H7 (cell line): ENCODE measurements around the gene DNAJC13. TPM values are rescaled to one million over a fixed set of nuclear protein-coding genes. Genes with fewer than 3 reads are reported as not detected.

Source experiments
- DNase-seq: peaks from one replicate; pipeline ENCODE4 v3.0.0; 2012
- H3K27me3 ChIP-seq: 2 replicates; pipeline ENCODE4 v1.6.0; 2011; ENCODE audit warnings: mild to moderate bottlenecking, low read length; ENCODE audit not compliant: control insufficient read depth, insufficient read depth
- H3K36me3 ChIP-seq: replicated peaks from 2 replicates; pipeline ENCODE4 v1.5.1; 2011; ENCODE audit warnings: low read length; ENCODE audit not compliant: control insufficient read depth, insufficient read depth
- H3K4me3 ChIP-seq: 2 replicates; pipeline ENCODE4 v1.5.1; 2011; ENCODE audit warnings: low read depth, mild to moderate bottlenecking, control low read depth, low read length, moderate library complexity; ENCODE audit not compliant: insufficient read depth
- total RNA-seq: library from RNA; depleted of rRNA; stranded (reverse); fragments of >200 nt; shearing (Covaris generic); gene quantifications from 2 replicates; pipeline ENCODE4 v1.2.3, GENCODE V29; 2014

The DNAJC13 gene
- total RNA-seq, 1 experiment from 2014 or later: 17.1 TPM

GRCh38 chr3:132536442-132537153 lies 119.3 kb downstream of the DNAJC13 start:
- no peak for DNase-seq
- H3K27me3 ChIP-seq: no peaks in the 10 kb centered on the region
- peaks cover 3% of the 10 kb centered on the region for H3K36me3 ChIP-seq
- no peak overlapping the region for H3K4me3 ChIP-seq

GRCh38 chr3:132537297-132537696 lies 120.0 kb downstream of the DNAJC13 start:
- Histone ChIP-seq H3K4me3 (no peak overlapping the region), H3K27me3 (no peaks in the 10 kb centered on the region), H3K36me3 (peaks cover 3% of the 10 kb centered on the region)
- DNase-seq: no peak

GRCh38 chr3:132538072-132538471 lies 120.8 kb downstream of the DNAJC13 start:
- H3K27me3 ChIP-seq: no peaks in the 10 kb centered on the region
- H3K36me3 ChIP-seq: peaks cover 3% of the 10 kb centered on the region
- DNase-seq: no peak
- no peak overlapping the region for H3K4me3 ChIP-seq

GRCh38 chr3:132539681-132540080 lies 122.4 kb downstream of the DNAJC13 start:
- DNase-seq: no peak
- Histone ChIP-seq H3K4me3 (no peak overlapping the region), H3K27me3 (no peaks in the 10 kb centered on the region), H3K36me3 (peaks cover 3% of the 10 kb centered on the region)

GRCh38 chr3:132542577-132542976 lies 125.3 kb downstream of the DNAJC13 start:
- no peak for DNase-seq
- Histone ChIP-seq H3K36me3 (peaks cover 3% of the 10 kb centered on the region), H3K4me3 (no peak overlapping the region), H3K27me3 (no peaks in the 10 kb centered on the region)

GRCh38 chr3:132543011-132543739 lies 125.9 kb downstream of the DNAJC13 start:
- Histone ChIP-seq H3K4me3 (no peak overlapping the region), H3K36me3 (peaks cover 3% of the 10 kb centered on the region), H3K27me3 (no peaks in the 10 kb centered on the region)
- no peak for DNase-seq

- Histone ChIP-seq H3K4me3 (no peak overlapping the region), H3K36me3 (peaks cover 2% of the 10 kb centered on the region; the same call in 1 of the 2 replicates), H3K27me3 (no peaks in the 10 kb centered on the region)
- DNase-seq: no peak
Measured at GRCh38 chr3:132544130-132544529, 126.8 kb downstream of the DNAJC13 start.

- H3K36me3 ChIP-seq: no peaks in the 10 kb centered on the region
- DNase-seq: no peak
- no peaks in the 10 kb centered on the region for H3K27me3 ChIP-seq
- no peak overlapping the region for H3K4me3 ChIP-seq
Measured at GRCh38 chr3:132545471-132545870, 128.2 kb downstream of the DNAJC13 start.

- H3K36me3 ChIP-seq: no peaks in the 10 kb centered on the region
- no peak overlapping the region for H3K4me3 ChIP-seq
- DNase-seq: no peak
- no peaks in the 10 kb centered on the region for H3K27me3 ChIP-seq
Measured at GRCh38 chr3:132549169-132549568, 131.9 kb downstream of the DNAJC13 start.

GRCh38 chr3:132549890-132550578 lies 132.7 kb downstream of the DNAJC13 start:
- Histone ChIP-seq H3K27me3 (no peaks in the 10 kb centered on the region), H3K36me3 (no peaks in the 10 kb centered on the region), H3K4me3 (no peak overlapping the region)
- DNase-seq: no peak

- no peak for DNase-seq
- Histone ChIP-seq H3K36me3 (no peaks in the 10 kb centered on the region), H3K27me3 (no peaks in the 10 kb centered on the region), H3K4me3 (no peak overlapping the region)
Measured at GRCh38 chr3:132550579-132551305, 133.4 kb downstream of the DNAJC13 start.

GRCh38 chr3:132553826-132554225 lies 136.5 kb downstream of the DNAJC13 start:
- H3K27me3 ChIP-seq: no peaks in the 10 kb centered on the region
- H3K36me3 ChIP-seq: no peaks in the 10 kb centered on the region; the same call in none of the 2 replicates
- no peak for DNase-seq
- no peak overlapping the region for H3K4me3 ChIP-seq

- Histone ChIP-seq H3K27me3 (no peaks in the 10 kb centered on the region), H3K4me3 (no peak overlapping the region), H3K36me3 (no peaks in the 10 kb centered on the region; the same call in none of the 2 replicates)
- no peak for DNase-seq
Measured at GRCh38 chr3:132554437-132554836, 137.1 kb downstream of the DNAJC13 start.

GRCh38 chr3:132555306-132556035 lies 138.2 kb downstream of the DNAJC13 start:
- Histone ChIP-seq H3K36me3 (no peaks in the 10 kb centered on the region; the same call in none of the 2 replicates), H3K27me3 (no peaks in the 10 kb centered on the region), H3K4me3 (no peak overlapping the region)
- no peak for DNase-seq
